Astrocyte (in vitro differentiated cells and primary cell): Measurements from ENCODE around the gene BTF3. TPM values are rescaled to one million over a fixed set of nuclear protein-coding genes. Genes with fewer than 3 reads are reported as not detected.

Experiments used
- DNase-seq: peaks from one replicate; pipeline ENCODE4 v3.0.0-alpha.2; 2010; ENCODE audit warnings: low read depth
- FAIRE-seq: peaks from 2 replicates; lab custom pipeline; 2011; peaks lifted over from hg19 to GRCh38; lab: Jason Lieb, UNC
- H2AFZ ChIP-seq: 2 replicates; pipeline ENCODE4 v1.6.0; 2012; ENCODE audit warnings: low read depth, low read length, inconsistent platforms
- H3K27ac ChIP-seq: 2 replicates; pipeline ENCODE4 v1.5.1; 2011; ENCODE audit warnings: low read depth, low read length, inconsistent platforms
- H3K27me3 ChIP-seq: 2 replicates; pipeline ENCODE4 v1.6.0; 2011; ENCODE audit warnings: low read length, inconsistent platforms; ENCODE audit not compliant: insufficient read depth
- H3K36me3 ChIP-seq: 2 replicates; pipeline ENCODE4 v1.5.1; 2011; ENCODE audit warnings: low read length, inconsistent platforms; ENCODE audit not compliant: insufficient read depth
- H3K4me1 ChIP-seq: 2 replicates; pipeline ENCODE4 v1.5.1; 2011; ENCODE audit warnings: low read length, inconsistent platforms; ENCODE audit not compliant: insufficient read depth
- H3K4me2 ChIP-seq: 2 replicates; pipeline ENCODE4 v1.6.0; 2012; ENCODE audit warnings: low read length, inconsistent platforms
- H3K4me3 ChIP-seq: 2 replicates; pipeline ENCODE4 v1.5.1; 2011; ENCODE audit warnings: low read depth, mild to moderate bottlenecking, low read length, inconsistent platforms; ENCODE audit not compliant: insufficient read depth
- H3K79me2 ChIP-seq: 2 replicates; pipeline ENCODE4 v1.6.0; 2012; ENCODE audit warnings: mild to moderate bottlenecking, low read length, inconsistent platforms; ENCODE audit not compliant: insufficient read depth
- H3K9ac ChIP-seq: 2 replicates; pipeline ENCODE4 v1.6.0; 2012; ENCODE audit warnings: mild to moderate bottlenecking, low read length, inconsistent platforms
- H3K9me3 ChIP-seq: 2 replicates; pipeline ENCODE4 v1.5.1; 2012; ENCODE audit warnings: low read depth, mild to moderate bottlenecking, low read length, inconsistent platforms; ENCODE audit not compliant: insufficient read depth
- H4K20me1 ChIP-seq: 2 replicates; pipeline ENCODE4 v1.6.0; 2012; ENCODE audit warnings: low read length, inconsistent platforms; ENCODE audit not compliant: insufficient read depth
- H3K27ac Mint-ChIP-seq: one replicate; pipeline ENCODE4 v1.8.0; 2021; ENCODE audit warnings: mild to moderate bottlenecking, mixed read lengths; ENCODE audit not compliant: unreplicated experiment
- H3K27me3 Mint-ChIP-seq: one replicate; pipeline ENCODE4 v1.8.0; 2021; ENCODE audit warnings: low read depth, mixed read lengths; ENCODE audit not compliant: unreplicated experiment
- H3K36me3 Mint-ChIP-seq: one replicate; pipeline ENCODE4 v1.8.0; 2021; ENCODE audit warnings: low read depth, mixed read lengths; ENCODE audit not compliant: unreplicated experiment
- H3K4me1 Mint-ChIP-seq: one replicate; pipeline ENCODE4 v1.8.0; 2021; ENCODE audit warnings: low read depth, mixed read lengths; ENCODE audit not compliant: unreplicated experiment
- H3K4me3 Mint-ChIP-seq: one replicate; pipeline ENCODE4 v1.8.0; 2021; ENCODE audit warnings: mild to moderate bottlenecking, moderate library complexity, mixed read lengths; ENCODE audit not compliant: unreplicated experiment
- H3K9me3 Mint-ChIP-seq: one replicate; pipeline ENCODE4 v1.8.0; 2021; ENCODE audit warnings: mild to moderate bottlenecking, mixed read lengths; ENCODE audit not compliant: unreplicated experiment
- CTCF ChIP-seq: IDR thresholded peaks from 2 replicates; pipeline ENCODE4 v1.5.1; 2011; ENCODE audit warnings: low read depth, mild to moderate bottlenecking, inconsistent platforms, low read length, moderate library complexity; ENCODE audit not compliant: insufficient read depth
- EZH2 ChIP-seq: IDR thresholded peaks from 2 replicates; pipeline ENCODE4 v1.6.1; 2012; ENCODE audit warnings: mild to moderate bottlenecking, low read length, inconsistent platforms; ENCODE audit not compliant: insufficient read depth
- total RNA-seq: library from RNA; stranded (reverse); gene quantifications from 2 replicates; pipeline ENCODE4 v1.2.1, GENCODE V29; 2021

BTF3 gene
- total RNA-seq, 1 donor from 2014 or later = 524 TPM

DNA sequence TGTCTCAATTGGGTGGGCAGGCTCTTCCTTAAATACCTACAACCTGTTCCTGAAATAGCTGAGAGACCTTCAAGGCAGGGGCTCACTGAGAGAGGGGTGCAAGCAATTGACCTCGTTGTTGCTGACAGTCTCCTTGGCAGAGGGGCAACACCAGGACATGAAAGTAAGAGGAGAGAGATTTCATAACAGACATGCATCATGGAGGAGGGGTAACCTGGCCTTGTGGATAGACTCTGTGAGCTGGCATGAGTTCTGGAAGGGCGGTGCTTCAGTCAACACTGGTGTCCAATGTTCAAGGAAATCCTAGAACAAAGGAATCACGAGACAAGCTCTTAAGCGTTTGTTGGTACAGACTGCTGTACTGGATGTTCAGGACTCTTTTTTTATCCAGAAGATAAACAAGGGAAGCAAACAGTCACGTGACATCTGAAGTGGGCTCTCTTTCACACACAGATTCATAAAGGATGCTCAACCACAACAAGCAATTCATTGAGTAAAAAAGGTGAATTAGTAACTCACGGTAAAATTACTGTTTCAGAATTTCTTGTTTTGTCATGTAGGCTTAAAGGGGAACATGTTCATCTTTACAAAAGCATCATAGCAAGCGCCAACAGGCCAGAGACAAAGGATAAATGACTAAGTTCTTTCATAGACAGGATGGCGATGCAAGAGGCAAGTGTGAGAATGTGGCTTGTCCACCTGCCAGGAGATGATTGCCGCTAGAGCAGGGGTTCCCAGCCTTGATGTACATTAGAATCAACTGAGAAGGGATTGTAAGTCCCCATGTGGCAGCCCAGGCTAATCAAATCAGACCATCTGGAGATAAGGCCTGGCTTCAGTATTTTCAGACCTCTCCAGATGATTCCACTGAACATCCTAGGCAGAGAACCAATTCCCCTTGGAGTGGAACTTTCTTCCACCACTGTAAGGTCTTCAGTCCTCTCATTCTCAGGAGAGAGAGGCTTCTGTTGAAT is 46.5 kb downstream of the BTF3 start:
- H3K27ac ChIP-seq = no peak overlapping the region
- no peak for DNase-seq
- no peaks in the 10 kb centered on the region for H3K79me2 ChIP-seq
- H3K36me3 Mint-ChIP-seq = no peaks in the 10 kb centered on the region
- H3K4me1 ChIP-seq = peaks cover 22% of the 10 kb centered on the region
- H3K27ac Mint-ChIP-seq = no peak overlapping the region
- no peak overlapping the region for H3K9ac ChIP-seq
- peaks cover 11% of the 10 kb centered on the region for H3K4me1 Mint-ChIP-seq
- H3K36me3 ChIP-seq = no peaks in the 10 kb centered on the region
- H4K20me1 ChIP-seq = no peaks in the 10 kb centered on the region
- no peaks in the 10 kb centered on the region for H3K27me3 ChIP-seq
- peaks cover 2% of the 10 kb centered on the region for H3K27me3 Mint-ChIP-seq
- TF ChIP-seq CTCF (no peak), EZH2 (no peak)
- H3K4me3 Mint-ChIP-seq = no peak overlapping the region
- no peak overlapping the region for H3K4me3 ChIP-seq
- no peaks in the 10 kb centered on the region for H3K9me3 ChIP-seq
- no peaks in the 10 kb centered on the region for H3K9me3 Mint-ChIP-seq
- H2AFZ ChIP-seq = no peak overlapping the region
- H3K4me2 ChIP-seq = no peak overlapping the region
- no peak for FAIRE-seq

- Mint-ChIP-seq H3K27ac (no peak overlapping the region), H3K4me1 (peaks cover 4% of the 10 kb centered on the region), H3K36me3 (no peaks in the 10 kb centered on the region), H3K4me3 (no peak overlapping the region), H3K27me3 (peaks cover 2% of the 10 kb centered on the region), H3K9me3 (no peaks in the 10 kb centered on the region)
- no peak for DNase-seq
- H3K9ac ChIP-seq = no peak overlapping the region
- no peak overlapping the region for H3K27ac ChIP-seq
- H4K20me1 ChIP-seq = no peaks in the 10 kb centered on the region
- no peak for FAIRE-seq
- H2AFZ ChIP-seq = no peak overlapping the region
- H3K9me3 ChIP-seq = no peaks in the 10 kb centered on the region
- no peaks in the 10 kb centered on the region for H3K36me3 ChIP-seq
- H3K4me3 ChIP-seq = no peak overlapping the region
- no peak for TF ChIP-seq EZH2
- no peak for TF ChIP-seq CTCF
- no peaks in the 10 kb centered on the region for H3K79me2 ChIP-seq
- H3K4me1 ChIP-seq = peaks cover 16% of the 10 kb centered on the region
- H3K4me2 ChIP-seq = no peak overlapping the region
- H3K27me3 ChIP-seq = no peaks in the 10 kb centered on the region
Measured at GRCh38 chr5:73545403-73545779, 47.1 kb downstream of the BTF3 start.

- no peak overlapping the region for H3K27ac ChIP-seq
- no peaks in the 10 kb centered on the region for H3K9me3 ChIP-seq
- H3K36me3 ChIP-seq = peaks cover 3% of the 10 kb centered on the region
- no peaks in the 10 kb centered on the region for H3K27me3 ChIP-seq
- TF ChIP-seq CTCF (no peak), EZH2 (no peak)
- H3K9me3 Mint-ChIP-seq = no peaks in the 10 kb centered on the region
- no peaks in the 10 kb centered on the region for H3K27me3 Mint-ChIP-seq
- no peak overlapping the region for H3K4me2 ChIP-seq
- no peaks in the 10 kb centered on the region for H4K20me1 ChIP-seq
- no peak for FAIRE-seq
- no peak overlapping the region for H3K9ac ChIP-seq
- no peaks in the 10 kb centered on the region for H3K79me2 ChIP-seq
- H3K27ac Mint-ChIP-seq = no peak overlapping the region
- peaks cover 3% of the 10 kb centered on the region for H3K36me3 Mint-ChIP-seq
- no peaks in the 10 kb centered on the region for H3K4me1 ChIP-seq
- DNase-seq = no peak
- no peak overlapping the region for H3K4me3 ChIP-seq
- no peak overlapping the region for H3K4me3 Mint-ChIP-seq
- no peak overlapping the region for H2AFZ ChIP-seq
- H3K4me1 Mint-ChIP-seq = no peaks in the 10 kb centered on the region
Measured at GRCh38 chr5:73550016-73550415, 51.8 kb downstream of the BTF3 start.
